ENCODE measurements around the gene XYLT2.
A peak's percentile ranks its signal among the peaks of the same experiment; 100 is the strongest.

The XYLT2 gene

GRCh38 chr17:50348522-50349242, 2.8 kb downstream of the XYLT2 start:
- DNase-seq (ENCODE audit: low read depth in 2 of 2), result no peak

- no peak for DNase-seq (ENCODE audit: low read depth in 2 of 2)
These were observed 3.3 kb downstream of the XYLT2 start for GRCh38 chr17:50349243-50349600.

- no peak for DNase-seq (ENCODE audit: low read depth in 2 of 2)
These were observed 4.8 kb downstream of the XYLT2 start for GRCh38 chr17:50350733-50351132.

- DNase-seq (ENCODE audit: low read depth in 2 of 2), result no peak
These were observed 6.3 kb downstream of the XYLT2 start for GRCh38 chr17:50352072-50352692.

GRCh38 chr17:50352693-50353599, 7.0 kb downstream of the XYLT2 start:
- no peak for DNase-seq (ENCODE audit: low read depth in 2 of 2)

- no peak for DNase-seq (ENCODE audit: low read depth in 2 of 2)
These were observed 7.8 kb downstream of the XYLT2 start for GRCh38 chr17:50353600-50354195.

- DNase-seq (ENCODE audit: low read depth in 2 of 2), result no peak
These were observed 8.3 kb downstream of the XYLT2 start for GRCh38 chr17:50354198-50354597.

- no peak for DNase-seq (ENCODE audit: low read depth in 2 of 2)
These were observed 8.8 kb downstream of the XYLT2 start for GRCh38 chr17:50354776-50355175.

GRCh38 chr17:50355336-50355700, 9.4 kb downstream of the XYLT2 start:
- DNase-seq (ENCODE audit: low read depth in 2 of 2), result no peak

GRCh38 chr17:50355701-50356341, 9.9 kb downstream of the XYLT2 start:
- no peak for DNase-seq (ENCODE audit: low read depth in 2 of 2)

GRCh38 chr17:50356418-50356817, 10.5 kb downstream of the XYLT2 start:
- no peak for DNase-seq (ENCODE audit: low read depth in 2 of 2)

GRCh38 chr17:50356892-50357510, 11.1 kb downstream of the XYLT2 start:
- DNase-seq (ENCODE audit: low read depth in 2 of 2), result no peak

GRCh38 chr17:50358177-50358576, 12.3 kb downstream of the XYLT2 start:
- no peak for DNase-seq (ENCODE audit: low read depth in 2 of 2)

GRCh38 chr17:50359005-50359699, 13.2 kb downstream of the XYLT2 start:
- no peak for DNase-seq (ENCODE audit: low read depth in 2 of 2)

- no peak for DNase-seq (ENCODE audit: low read depth in 2 of 2)
These were observed 14.1 kb downstream of the XYLT2 start for GRCh38 chr17:50359998-50360461.

GRCh38 chr17:50360486-50361115, 14.7 kb downstream of the XYLT2 start:
- DNase-seq (ENCODE audit: low read depth in 2 of 2), result no peak

GRCh38 chr17:50361561-50362480, 15.9 kb downstream of the XYLT2 start:
- DNase-seq (ENCODE audit: low read depth in 2 of 2), result peak; percentile 12 to 17

- no peak for DNase-seq (ENCODE audit: low read depth in 2 of 2)
These were observed 16.7 kb downstream of the XYLT2 start for GRCh38 chr17:50362661-50363060.
